GM21390 (cell line): ENCODE results near the gene FCHSD2.

Experiments used
- ATAC-seq: cut with Tn5 transposase; IDR thresholded peaks from one replicate; pipeline ENCODE4 v1.9.1; 2021; ENCODE audit not compliant: unreplicated experiment

The FCHSD2 gene

DNA sequence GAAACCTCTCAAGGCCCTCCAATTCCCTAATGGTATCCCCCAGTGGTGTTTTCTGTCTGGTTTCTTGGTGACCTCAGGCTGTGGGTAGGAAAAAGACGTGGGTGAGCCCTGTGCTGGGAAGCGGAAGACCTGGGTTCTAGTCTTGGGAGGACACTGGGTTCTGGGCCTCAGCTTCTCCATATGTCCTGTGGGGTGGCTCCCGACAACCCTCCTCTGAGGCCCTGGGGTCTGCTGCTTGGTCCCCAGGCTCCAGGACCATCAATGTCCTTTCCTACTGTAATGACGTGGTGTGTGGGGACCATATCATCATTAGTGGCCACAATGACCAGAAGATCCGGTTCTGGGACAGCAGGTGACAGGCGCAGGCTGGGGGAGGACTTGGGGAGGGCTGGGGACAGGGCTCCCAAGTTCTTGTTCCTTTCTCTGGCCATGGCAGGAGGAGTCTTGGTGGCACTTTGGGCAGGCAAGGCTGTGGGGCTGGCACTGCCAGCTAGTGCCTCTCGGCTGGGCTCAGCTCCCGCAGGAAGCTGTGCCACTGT, 315.1 kb downstream of the FCHSD2 start:
- no peak for ATAC-seq

DNA sequence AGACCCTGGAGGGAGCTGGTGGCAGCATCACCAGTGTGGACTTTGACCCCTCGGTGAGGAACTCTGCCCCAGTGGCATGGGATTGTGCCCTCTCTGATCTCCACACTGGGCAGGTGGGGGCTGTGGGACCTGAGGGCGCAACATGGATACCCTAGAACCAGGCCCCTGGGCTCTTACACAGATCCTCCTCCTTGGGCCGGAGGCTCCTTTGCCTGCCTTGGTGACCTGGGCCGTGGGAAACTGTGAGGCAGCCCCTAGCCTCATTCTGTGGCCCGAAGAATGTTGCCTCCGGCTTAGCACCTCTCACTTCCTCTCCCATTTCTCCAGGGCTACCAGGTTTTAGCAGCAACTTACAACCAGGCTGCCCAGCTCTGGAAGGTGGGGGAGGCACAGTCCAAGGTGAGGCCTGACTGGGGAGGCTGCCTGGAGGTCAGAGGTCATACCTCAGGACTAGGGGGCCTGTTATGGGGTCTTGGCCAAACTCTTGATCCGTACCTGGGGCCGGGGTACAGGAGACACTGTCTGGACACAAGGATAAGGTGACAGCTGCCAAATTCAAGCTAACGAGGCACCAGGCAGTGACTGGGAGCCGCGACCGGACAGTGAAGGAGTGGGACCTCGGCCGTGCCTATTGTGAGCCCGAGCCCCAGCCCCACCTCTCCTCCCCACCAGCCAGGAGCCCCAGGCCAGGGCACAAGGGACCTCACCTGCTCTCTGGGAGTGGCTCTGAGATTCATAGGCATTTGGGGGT, 315.8 kb downstream of the FCHSD2 start:
- ATAC-seq = no peak

DNA sequence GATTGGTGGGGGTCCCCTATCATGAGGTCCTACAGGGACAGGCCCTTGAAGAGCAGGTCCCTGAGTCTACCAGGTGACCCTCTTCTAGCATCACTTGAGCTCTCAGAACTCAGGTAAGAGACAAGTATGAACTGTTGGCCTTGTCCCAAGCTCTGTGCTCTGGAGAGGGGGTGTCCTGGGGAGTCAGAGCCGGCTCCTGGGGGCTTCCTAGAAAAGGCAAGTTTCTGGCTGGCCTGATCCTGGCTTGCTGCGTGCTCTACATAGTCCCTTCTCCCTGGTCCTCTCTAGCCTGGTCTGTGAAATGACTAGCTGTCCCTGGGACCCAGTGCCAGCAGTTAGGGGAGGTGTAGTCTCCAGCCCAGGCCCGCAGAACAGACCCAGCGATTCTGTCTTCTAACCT, 316.5 kb downstream of the FCHSD2 start:
- ATAC-seq = no peak

DNA sequence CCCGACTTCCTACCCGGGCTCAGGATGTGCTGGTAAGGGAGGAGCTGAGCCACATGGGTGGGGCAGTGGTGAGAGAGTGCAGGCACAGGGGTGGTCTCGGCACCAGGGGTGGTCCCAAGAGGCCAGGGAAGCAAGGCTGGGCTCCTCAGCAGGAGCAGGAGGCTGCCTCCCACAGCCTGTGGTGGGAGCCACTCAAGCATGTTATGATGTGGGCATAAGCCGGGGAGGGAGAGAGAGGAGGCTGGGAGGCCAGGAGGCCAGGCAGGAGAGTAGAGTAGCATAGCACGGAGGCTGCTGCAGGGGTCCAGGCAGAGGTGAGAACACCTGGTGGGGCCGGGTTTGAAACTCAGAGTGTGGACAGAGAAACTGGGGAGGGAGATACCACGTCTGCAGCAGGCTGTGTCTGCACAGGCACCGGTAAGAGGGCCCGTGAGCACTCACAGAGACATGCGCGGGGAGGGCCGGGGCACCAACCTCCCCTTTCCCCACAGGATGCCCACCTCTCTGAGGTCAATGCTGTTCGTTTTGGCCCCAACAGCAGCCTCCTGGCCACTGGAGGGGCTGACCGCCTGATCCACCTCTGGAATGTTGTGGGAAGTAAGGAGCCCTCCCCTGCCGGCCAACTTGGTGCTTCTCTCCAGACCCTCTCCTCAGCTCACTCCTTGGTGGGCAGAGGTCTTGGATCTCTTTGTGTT, 317.2 kb downstream of the FCHSD2 start:
- ATAC-seq = no peak

DNA sequence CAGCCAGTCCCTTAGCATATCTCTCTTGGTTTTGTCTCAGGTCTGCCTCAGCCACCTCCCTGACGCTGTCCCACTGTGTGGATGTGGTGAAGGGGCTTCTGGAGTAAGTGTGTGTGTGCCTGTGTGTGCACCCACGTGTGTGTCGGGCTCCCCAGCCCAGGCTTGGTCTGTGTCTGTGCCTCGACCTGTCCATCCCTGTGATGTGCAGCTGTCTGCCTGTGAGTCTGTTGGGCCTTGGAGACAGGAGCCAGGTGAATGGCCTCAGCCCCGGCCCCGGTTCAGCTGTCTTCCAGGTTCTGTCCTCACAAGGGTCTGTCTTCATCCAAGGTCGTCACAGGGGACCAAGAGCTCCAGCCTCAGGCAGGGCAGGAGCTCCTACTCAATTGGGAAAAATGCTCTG, 318.1 kb downstream of the FCHSD2 start:
- ATAC-seq = no peak

DNA sequence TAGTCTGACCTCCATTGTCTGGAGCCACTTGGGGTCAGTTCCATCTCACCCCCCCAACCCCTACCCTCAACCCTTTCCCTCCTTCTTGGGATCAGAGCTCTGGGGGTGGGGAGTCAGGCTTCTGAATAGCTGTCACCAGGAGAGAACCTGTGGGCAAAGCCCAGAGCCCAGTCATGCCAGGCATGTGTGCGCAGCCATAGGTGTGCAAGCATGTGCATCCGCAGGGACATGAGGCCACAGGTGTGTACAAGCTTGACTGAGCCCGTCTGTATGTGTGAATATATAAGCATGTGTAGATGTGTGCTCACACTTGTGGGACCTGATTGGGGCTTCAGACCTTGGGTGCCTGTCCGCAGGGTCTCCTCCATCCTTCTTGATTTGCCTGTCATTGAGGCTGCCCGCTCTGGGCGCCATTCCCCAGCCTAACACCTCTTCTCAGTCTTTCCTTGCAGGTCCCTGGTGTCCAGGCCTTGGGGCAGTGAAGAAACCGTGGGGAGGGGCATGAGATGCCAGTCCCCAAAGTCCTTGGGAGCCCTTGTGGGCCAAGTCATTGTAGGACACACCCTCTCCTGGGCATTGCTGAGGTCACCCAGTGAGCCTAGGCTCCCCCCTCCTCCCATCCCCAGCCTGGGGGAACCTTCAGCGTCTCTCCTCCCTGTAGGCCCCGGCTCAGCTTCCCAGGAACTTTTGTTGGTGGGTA, 318.9 kb downstream of the FCHSD2 start:
- no peak for ATAC-seq

DNA sequence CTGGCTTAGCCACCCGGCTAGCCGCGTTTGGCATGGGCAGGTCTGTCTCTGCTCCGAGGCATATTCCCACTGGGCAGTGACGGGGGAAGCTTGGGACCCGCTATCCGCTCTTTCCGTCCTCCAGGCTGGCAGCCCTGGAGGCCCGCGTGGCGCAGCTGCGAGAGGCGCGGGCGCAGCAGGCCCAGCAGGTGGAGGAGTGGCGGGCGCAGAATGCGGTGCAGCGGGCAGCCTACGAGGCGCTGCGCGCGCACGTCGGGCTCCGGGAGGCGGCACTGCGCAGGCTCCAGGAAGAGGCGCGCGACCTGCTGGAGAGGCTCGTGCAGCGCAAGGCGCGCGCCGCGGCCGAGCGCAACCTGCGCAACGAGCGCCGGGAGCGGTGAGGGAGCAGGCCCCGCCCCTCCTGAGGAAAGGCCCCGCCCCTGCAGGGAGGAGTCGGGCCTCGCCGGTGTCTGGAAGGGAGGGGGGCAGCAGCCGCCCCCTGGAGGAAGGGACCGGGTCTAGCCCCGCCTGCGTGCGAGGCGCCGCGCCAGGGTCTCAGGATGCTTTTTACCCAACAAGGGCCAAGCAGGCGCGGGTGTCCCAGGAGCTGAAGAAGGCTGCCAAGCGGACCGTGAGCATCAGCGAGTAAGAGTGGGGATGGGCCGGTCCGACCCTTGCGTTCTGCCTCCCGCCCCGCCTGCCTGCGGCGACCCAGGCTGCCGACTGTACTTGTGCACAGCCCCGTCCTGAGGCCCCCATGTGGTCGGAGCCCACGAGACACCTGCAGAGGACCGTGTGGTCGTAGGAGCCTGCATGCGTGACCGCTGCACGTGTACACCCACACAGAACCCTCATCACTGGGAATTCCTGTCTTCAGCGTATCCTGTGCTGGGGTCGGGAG, 320.0 kb downstream of the FCHSD2 start:
- no peak for ATAC-seq

DNA sequence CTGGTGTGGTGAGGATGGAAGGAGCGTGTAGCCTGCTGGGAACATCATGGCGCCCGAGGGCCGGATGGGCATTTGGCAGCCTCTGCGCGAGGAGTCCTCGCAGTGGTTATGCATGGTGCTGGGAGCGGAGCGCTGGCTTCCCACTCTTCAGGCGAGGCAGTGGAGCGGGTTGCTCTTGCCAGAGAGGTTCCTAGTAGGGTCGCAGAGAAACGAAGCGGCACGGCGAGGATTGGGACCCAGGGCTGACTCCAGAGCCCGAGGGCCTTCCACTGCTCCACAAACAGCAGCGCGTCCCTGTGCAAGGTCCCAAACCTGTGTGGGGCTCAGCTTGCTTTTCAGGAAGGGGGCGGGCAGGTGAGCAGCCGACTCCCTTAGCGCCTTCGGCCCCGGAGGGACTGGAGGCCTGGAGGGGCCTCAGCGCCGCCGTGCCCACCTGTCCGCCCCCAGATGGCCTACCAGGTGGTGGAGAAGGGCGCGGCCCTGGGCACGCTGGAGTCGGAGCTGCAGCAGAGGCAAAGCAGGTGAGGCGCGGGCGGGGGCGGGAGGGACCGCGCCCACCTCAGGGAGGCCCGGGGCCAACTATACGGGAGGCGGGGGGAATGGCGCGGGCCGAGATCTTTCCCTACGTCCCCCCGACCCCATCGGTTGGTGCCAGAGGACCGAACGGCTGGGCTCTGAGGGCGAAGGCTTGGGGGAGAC, 320.7 kb downstream of the FCHSD2 start:
- ATAC-seq = no peak

DNA sequence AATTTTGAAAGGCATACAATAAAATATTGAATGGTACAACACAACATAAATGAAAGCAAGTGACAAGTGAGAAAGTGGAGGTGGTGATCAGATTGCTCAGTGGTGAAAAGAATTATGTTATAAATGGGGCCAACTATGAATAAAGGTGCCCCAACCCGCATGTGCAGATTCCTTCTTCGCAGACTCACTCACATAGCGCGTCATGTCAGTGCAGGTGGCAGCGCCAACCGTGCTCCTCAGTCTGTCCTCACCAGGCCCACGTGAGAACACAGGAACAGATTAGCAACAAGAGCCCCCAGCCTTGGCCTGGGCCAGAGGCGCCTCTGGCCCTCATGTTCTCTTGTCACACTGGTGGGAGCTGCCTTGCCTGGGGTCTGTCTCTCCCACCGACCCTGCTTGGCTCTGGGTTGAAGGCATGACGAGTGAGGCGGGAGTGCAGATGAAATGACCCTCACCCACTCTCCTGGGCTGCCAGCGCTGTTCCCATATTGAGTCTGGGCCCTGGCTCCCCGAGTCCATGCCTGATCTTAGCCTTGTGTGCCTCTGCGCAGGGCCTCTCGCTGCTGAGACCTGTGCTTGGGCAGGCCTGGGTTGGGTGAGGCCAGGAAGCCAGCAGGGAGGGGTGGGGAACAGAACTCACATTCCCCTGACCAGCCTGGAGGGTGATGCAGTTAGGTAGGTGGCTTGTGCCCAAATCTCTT, 321.5 kb downstream of the FCHSD2 start:
- no peak for ATAC-seq

DNA sequence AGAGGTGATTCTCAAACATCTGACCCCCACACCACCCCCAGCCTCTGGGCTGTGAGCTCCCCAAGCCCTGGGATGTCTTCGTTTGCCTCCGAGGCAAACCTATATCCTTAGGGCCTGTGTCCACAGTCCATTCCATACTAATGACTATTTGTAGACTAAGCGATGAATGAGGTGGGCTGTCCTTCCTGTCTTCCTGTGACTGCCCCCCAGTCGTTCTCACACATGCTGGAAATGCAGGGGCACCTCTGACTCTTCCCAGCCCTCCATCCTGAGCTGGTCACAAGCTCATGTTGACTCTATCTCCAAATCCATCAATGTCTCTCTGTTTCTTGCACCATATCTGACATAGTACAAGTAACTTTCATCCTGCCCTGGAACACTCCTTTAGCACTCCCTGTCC, 323.1 kb downstream of the FCHSD2 start:
- no peak for ATAC-seq

DNA sequence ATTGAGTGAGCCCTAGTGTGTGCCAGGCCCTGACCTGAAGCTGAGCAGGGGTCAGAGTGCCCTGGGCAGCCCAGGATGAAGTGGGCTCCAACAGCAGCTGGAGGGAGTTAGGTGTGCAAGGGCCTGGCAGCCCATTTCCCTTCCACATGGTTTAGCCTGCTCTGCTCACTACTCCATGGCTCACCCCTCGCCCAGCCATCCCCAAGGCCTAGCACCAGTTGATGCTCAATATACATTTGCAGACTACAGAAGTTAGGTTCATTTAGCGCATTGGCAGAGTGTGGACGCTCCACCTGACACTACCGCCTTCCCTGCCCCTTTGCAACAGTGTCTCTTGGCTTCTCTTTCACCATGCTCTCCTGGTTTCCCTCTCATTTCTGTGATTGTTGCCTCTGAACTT, 324.2 kb downstream of the FCHSD2 start:
- no peak for ATAC-seq

DNA sequence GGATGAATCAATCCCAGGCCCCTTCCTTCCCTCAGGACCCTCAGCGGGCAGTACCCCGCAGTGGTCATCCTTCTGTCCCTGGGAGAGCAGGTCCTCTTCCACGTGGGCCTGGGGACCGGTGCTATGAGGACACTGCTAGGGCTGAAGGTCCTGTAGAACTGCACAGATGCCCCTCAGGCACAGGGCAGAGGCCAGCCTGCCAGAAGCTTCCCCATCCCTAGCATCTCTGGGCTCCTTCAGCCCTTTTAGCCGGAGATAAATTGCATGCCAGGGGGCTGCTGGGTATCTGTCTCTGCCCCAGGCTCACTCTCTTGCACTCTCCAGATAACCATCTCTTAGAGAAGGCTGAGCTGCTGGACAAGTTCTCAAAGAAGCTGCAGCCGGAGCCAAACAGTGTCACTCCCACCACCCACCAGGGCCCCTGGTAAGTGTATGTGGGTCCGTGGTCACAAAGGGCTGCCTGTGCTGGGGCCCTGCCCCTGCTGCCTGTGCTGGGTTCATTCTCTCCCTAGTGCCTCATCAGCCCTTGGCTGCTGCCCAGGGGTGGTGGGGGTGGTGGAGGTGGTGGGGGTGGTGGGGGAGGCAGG, 325.6 kb downstream of the FCHSD2 start:
- no peak for ATAC-seq

DNA sequence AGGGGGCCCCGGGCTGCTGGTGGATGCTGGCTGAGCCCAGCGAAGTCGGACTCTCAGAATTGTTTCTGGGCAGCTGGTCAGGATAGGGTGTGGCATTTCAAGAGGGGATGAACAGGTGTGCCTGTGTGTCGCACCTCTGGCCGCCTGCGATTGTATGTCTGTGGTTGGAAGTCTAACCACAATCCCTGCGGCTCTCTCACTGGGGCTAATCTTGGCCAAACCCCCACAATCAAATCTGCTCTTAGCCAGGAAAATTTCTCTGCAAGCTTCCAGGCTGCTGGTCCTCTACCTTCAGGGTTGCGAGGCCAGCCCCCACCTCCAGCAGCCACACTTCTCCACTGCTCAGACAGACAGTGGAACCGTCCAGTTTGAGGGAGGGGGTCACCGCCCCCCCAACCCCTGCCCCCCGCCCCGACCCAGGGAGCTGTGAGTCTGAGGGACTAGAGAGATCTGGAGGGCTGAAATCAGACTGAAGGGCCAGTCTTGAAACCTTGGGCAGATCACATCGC, 327.0 kb downstream of the FCHSD2 start:
- ATAC-seq = peak; percentile 1

DNA sequence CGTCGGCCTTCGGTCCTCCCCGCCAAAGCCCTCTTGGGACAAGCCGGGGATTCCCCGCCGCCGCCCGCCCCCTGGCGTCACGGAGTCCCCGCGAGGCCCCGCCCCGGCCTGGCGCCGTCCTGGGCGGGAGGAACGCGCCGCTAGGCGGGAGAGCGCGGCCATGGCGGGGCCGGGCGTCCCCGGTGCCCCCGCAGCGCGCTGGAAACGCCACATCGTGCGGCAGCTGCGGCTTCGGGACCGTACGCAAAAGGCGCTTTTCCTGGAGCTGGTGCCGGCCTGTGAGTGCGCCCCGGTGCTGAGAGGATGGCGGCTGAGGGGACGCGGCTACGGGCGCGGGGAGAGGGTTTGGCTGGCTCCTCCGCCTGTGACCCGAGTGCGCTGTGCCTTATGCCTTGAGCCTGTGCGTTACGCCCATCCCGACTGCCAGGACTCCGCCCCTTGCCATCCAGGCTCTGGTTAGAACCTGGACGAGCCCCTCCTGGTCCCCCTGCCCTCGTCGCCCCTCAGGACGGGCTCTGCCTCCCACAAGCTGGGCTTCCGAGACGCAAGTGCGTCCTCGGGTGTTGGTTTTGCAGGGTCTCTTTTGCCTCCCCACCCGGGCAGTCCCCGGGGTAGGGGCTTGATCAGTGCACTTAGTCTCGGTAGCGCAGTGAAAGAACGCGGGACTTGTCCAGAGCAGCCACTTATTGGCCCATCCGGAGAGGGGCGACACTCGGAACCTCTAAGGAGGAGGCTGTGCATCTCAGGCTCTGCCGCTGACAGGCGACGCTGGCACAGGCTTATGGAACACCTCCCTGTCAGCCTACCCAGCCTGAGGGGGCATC, 327.6 kb downstream of the FCHSD2 start, which contains the start of gene ATG16L2:
TSS of gene ATG16L2 (plus strand) at position 126 of the 824 bp plus-strand sequence. CDS start at position 161, 35 bp downstream.
- ATAC-seq = peak; percentile 56

DNA sequence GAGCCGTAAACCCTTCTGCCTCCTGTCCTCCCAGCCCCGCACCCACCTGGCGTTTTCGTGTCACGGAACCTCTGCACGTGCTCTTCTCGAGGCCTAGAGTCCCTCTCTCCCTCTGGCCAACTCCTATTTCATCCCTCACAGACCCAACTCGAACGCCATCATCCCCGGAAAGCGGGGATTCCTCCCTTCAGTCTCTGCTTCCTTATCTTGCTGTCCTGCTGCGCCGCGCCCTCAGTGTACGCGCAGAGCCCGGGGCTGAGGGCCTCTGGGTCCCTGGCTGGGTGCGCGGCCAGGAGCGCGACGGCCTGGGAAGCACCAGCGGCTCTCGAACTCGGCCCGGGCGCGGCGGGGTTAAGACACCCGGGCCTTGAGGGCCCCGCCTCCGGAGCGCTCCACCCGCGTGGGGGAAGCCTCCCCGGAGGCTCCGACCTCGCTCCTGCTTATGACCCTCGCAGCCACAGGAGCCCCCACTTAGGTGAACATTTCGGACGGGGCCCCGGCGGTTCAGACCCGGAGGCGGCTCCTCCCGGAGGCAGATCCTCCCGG, 328.3 kb downstream of the FCHSD2 start:
- peak; percentile 46 for ATAC-seq

DNA sequence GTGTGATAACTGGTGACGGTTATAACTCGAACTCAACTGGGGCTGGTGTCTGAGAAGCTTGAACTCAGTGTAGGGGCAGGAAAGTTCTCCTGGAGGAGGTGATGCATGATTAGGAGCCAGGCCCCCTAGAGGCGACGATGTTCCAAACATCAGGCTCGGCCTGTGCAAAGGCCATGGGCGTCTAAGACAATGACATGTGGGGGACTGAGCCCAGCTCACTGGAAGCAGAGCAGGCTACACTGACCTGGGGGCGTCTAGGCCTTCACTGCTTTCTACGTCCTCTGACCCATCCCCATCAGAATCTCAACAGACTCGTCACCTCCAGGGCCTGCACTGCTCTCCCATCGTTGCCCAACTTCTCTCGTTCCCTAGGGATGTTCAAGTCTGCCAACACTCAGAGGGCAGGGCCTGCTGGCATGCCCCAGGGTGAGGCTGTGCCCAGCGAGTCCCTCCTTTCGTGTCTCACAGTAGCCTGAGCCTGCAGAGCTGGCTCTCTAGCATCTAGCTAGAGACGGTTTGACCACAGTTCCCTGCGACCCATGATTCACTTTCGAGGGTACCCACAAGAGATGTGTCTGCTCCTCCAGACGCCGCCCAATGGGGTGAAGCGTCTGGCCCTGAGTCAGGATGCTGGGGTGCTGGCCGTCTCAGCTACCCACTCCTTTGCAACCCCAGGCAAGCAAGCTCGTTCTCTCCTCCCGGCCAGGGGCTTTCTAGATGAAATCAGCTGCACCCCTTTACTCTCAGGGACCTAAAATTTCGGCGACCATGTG, 329.0 kb downstream of the FCHSD2 start:
- ATAC-seq = peak; percentile 36

DNA sequence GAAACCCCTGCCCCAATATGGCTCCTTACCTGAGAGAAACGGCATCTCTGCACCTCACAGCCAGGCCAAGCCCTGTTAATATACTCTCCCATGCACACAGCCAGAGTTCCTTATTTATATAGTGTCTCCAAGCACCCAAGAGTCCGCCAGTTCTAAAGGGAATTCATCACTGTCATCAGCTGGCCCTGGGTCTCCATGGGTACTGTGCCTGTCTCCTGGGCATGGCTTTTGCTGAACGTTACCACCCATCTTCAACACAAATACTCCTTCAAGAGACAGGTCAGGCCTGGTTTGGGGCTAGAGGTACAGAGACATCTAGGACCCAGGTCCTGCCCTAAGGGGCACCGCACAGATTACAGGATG, 329.5 kb downstream of the FCHSD2 start:
- no peak for ATAC-seq
